GM12891 (cell line): Measurements from ENCODE around the gene ZSCAN5C.

Experiments used
- POLR2A ChIP-seq: IDR thresholded peaks from 2 replicates; pipeline ENCODE4 v1.6.1; 2011; ENCODE audit warnings: low read depth, low read length, control low read depth
- POLR2AphosphoS5 ChIP-seq: IDR thresholded peaks from 2 replicates; pipeline ENCODE4 v1.6.1; 2011; ENCODE audit warnings: low read depth, low read length, control low read depth
- POU2F2 ChIP-seq: IDR thresholded peaks from 2 replicates; pipeline ENCODE4 v1.6.1; 2011; ENCODE audit warnings: low read depth, mild to moderate bottlenecking, control low read depth, low read length, moderate library complexity

- no peak for TF ChIP-seq POLR2A
- TF ChIP-seq POU2F2, result no peak
- TF ChIP-seq POLR2AphosphoS5, result no peak
Observed at GRCh38 chr19:56170261-56170660, 31.8 kb upstream of the ZSCAN5C start.
